Endothelial cell of umbilical vein (primary cell): ENCODE measurements around the gene INKA2. TPM values are rescaled to one million over a fixed set of nuclear protein-coding genes. Genes with fewer than 3 reads are reported as not detected.

Experiments used
- BruUV-seq: library from RNA; stranded (reverse); fragments of 400-500 nt; replicated peaks from 2 replicates; lab custom pipeline; 2021; lab: Mats Ljungman, UMichigan
- CTCF ChIA-PET: fragments of 300-600, 350-600 bp; sonication (Branson Sonifier 250); formaldehyde crosslinking; loops from one replicate; lab custom pipeline; 2021; ENCODE audit warnings: antibody characterized with exemption, inconsistent platforms; lab: Charles Lee
- POLR2A ChIA-PET: fragments of 300-600, 350-600 bp; sonication (Branson Sonifier 250); formaldehyde crosslinking; loops from one replicate; lab custom pipeline; 2021; ENCODE audit warnings: antibody characterized with exemption, inconsistent platforms; lab: Charles Lee
- DNase-seq: peaks from one replicate; pipeline ENCODE4 v3.0.0-alpha.2; 2011; ENCODE audit warnings: low read depth, low spot score
- FAIRE-seq: peaks from 2 replicates; lab custom pipeline; 2011; peaks lifted over from hg19 to GRCh38; lab: Jason Lieb, UNC
- H2AFZ ChIP-seq: 2 replicates; pipeline ENCODE4 v1.6.0; 2012; ENCODE audit warnings: low read depth, low read length, control low read depth, inconsistent platforms
- H3K27ac ChIP-seq: 2 replicates; pipeline ENCODE4 v1.5.1; 2011; ENCODE audit warnings: low read depth, mild to moderate bottlenecking, control low read depth, low read length, moderate library complexity; ENCODE audit not compliant: insufficient read depth
- H3K27me3 ChIP-seq, 2 experiments: 2 replicates each; pipeline versions ENCODE4 v1.6.0 to v1.6.1; 2011; ENCODE audit warnings: low read length in 2 of 2, mixed read lengths in 1 of 2; ENCODE audit not compliant: control insufficient read depth in 2 of 2, insufficient read depth in 2 of 2
- H3K36me3 ChIP-seq, 2 experiments: 2 replicates in 1 of 2; 3 replicates in 1 of 2; pipeline ENCODE4 v1.5.1; 2011; ENCODE audit warnings: low read length in 2 of 2, mild to moderate bottlenecking in 1 of 2, moderate library complexity in 1 of 2; ENCODE audit not compliant: control insufficient read depth in 2 of 2, insufficient read depth in 2 of 2; ENCODE audit errors: extremely low read depth in 1 of 2
- H3K4me1 ChIP-seq: 3 replicates; pipeline ENCODE4 v1.5.1; 2011; ENCODE audit warnings: mild to moderate bottlenecking, low read length; ENCODE audit not compliant: control insufficient read depth, insufficient read depth; ENCODE audit errors: extremely low read depth
- H3K4me2 ChIP-seq: 2 replicates; pipeline ENCODE4 v1.6.1; 2011; ENCODE audit warnings: low read length, control low read depth, mixed read lengths; ENCODE audit not compliant: insufficient read depth
- H3K4me3 ChIP-seq, 3 experiments: fragments of 200-600 bp in 1 of 3; sonication (generic), shearing (Covaris generic) in 1 of 3; replicated peaks in 1 of 3; 2 replicates each; pipeline ENCODE4 v1.5.1; 2011 to 2016; ENCODE audit warnings: control low read depth in 3 of 3, low read length in 3 of 3, mild to moderate bottlenecking in 2 of 3, inconsistent platforms in 1 of 3, low read depth in 1 of 3, moderate library complexity in 1 of 3; ENCODE audit not compliant: insufficient read depth in 1 of 3
- H3K79me2 ChIP-seq: 2 replicates; pipeline ENCODE4 v1.6.0; 2012; ENCODE audit warnings: low read length, inconsistent platforms; ENCODE audit not compliant: control insufficient read depth, insufficient read depth
- H3K9ac ChIP-seq: replicated peaks from 2 replicates; pipeline ENCODE3; 2011; ENCODE audit warnings: low read length, control low read depth; ENCODE audit not compliant: insufficient read depth; ENCODE audit errors: extremely low read depth
- H3K9me1 ChIP-seq: replicated peaks from 3 replicates; pipeline ENCODE4 v1.6.0; 2011; ENCODE audit warnings: mild to moderate bottlenecking, low read length; ENCODE audit not compliant: control insufficient read depth, insufficient read depth; ENCODE audit errors: extremely low read depth
- H3K9me3 ChIP-seq: replicated peaks from 2 replicates; pipeline ENCODE4 v1.5.1; 2012; ENCODE audit warnings: low read length, inconsistent platforms; ENCODE audit not compliant: control insufficient read depth, insufficient read depth
- H4K20me1 ChIP-seq: replicated peaks from 2 replicates; pipeline ENCODE3; 2011; ENCODE audit warnings: mild to moderate bottlenecking, low read length; ENCODE audit not compliant: control insufficient read depth, insufficient read depth; ENCODE audit errors: extremely low read depth
- EZH2 ChIP-seq: IDR thresholded peaks from 2 replicates; pipeline ENCODE4 v1.6.1; 2012; ENCODE audit warnings: borderline replicate concordance, low read depth, mild to moderate bottlenecking, moderate library complexity, low read length, inconsistent platforms; ENCODE audit not compliant: severe bottlenecking
- GATA2 ChIP-seq: IDR thresholded peaks from 2 replicates; pipeline ENCODE4 v1.7.0; 2011; ENCODE audit warnings: low read depth, mild to moderate bottlenecking, moderate library complexity, mixed read lengths, low read length; ENCODE audit not compliant: insufficient read length, insufficient read depth
- MYC ChIP-seq: IDR thresholded peaks from one replicate; pipeline ENCODE4 v1.6.1; 2011; ENCODE audit warnings: mild to moderate bottlenecking, low read depth, low read length
- POLR2A ChIP-seq: IDR thresholded peaks from 2 replicates; pipeline ENCODE4 v1.6.1; 2012; ENCODE audit warnings: low read depth, mild to moderate bottlenecking, control low read depth, low read length
- dilution Hi-C: fragments of 300-500 bp; cut with MboI; formaldehyde crosslinking; loops from one replicate; pipeline ENCODE4 v1.15.0; 2019; ENCODE audit warnings: low sequenced_read_pairs; ENCODE audit not compliant: extremely low pct_ligation_motif_present
- intact Hi-C: fragments of 100-400 bp; cut with micrococcal nuclease; formaldehyde crosslinking; loops from one replicate; pipeline ENCODE4 v1.10.0; 2022
- polyA plus RNA-seq, 4 experiments: library from polyadenylated mRNA; depleted of rRNA in 3 of 4; stranded (reverse) in 3 of 4; unstranded in 1 of 4; fragments of >200 nt; gene quantifications; 2 replicates each; pipeline versions ENCODE4 v1.2.1 to v1.2.3, GENCODE V29; 2011 to 2012; ENCODE audit warnings: missing spikeins in 1 of 4
- small RNA-seq: library from RNA; depleted of rRNA; stranded (forward); fragments of <200 nt; gene quantifications from one replicate; pipeline ENCODE3, GENCODE V24; 2012; ENCODE audit warnings: low replicate concordance, low read depth; ENCODE audit not compliant: insufficient read depth, insufficient read length
- total RNA-seq: library from RNA; stranded (reverse); gene quantifications from 2 replicates; pipeline ENCODE4 v1.2.3, GENCODE V29; 2021
- TF ChIP-seq, protein P1 (sequence below): IDR thresholded peaks from 2 replicates; pipeline ENCODE4 v1.6.1; 2011; ENCODE audit not compliant: insufficient read depth, insufficient read length
- TF ChIP-seq, protein P2 (sequence below), 2 donors: IDR thresholded peaks; 1 replicate in 1 of 2; 2 replicates in 1 of 2; pipeline ENCODE4 v1.5.1; 2011; ENCODE audit warnings: low read length in 2 of 2, mild to moderate bottlenecking in 2 of 2, moderate library complexity in 2 of 2, control low read depth in 1 of 2, inconsistent platforms in 1 of 2, low read depth in 1 of 2; ENCODE audit not compliant: insufficient read depth in 1 of 2; ENCODE audit errors: extremely low read depth in 1 of 2

Gene INKA2
- total and polyA plus RNA-seq, 2 donors (not counting 3 experiments of a cell fraction or from before 2014, with no cell fraction given): 2.4 to 7.8 TPM

DNA sequence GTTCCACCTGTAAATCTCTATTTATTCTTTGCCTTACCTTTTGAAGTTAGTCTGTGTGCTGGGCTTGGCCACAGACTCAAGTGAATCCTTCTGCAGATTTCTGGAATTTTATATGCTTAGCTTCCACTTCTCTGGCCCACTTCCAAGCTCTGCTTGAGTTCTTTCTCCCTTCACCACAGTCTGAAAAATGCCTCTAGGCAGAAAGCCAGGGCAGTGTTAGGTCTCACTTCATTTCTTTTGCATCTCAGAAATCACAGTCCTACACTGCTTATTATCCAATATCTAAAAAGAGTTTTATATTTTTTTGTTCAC is 48.9 kb downstream of the INKA2 start:
- Histone ChIP-seq H3K79me2 (peaks cover 7% of the 10 kb centered on the region), H3K4me1 (no peaks in the 10 kb centered on the region), H3K4me2 (no peak overlapping the region), H4K20me1 (no peaks in the 10 kb centered on the region), H3K9me3 (no peaks in the 10 kb centered on the region), H3K9ac (no peak overlapping the region), H3K27me3 (no peaks in the 10 kb centered on the region), H3K36me3 (peaks cover 0 to 2% of the 10 kb centered on the region in 2 experiments), H3K27ac (no peak overlapping the region), H3K4me3 (no peak overlapping the region), H3K9me1 (no peaks in the 10 kb centered on the region), H2AFZ (no peak overlapping the region)
- ChIA-PET POLR2A (no interaction called here), CTCF (interaction anchor here (0.8 to 3.6 kb wide), 8 partner anchors 13 to 210 kb away, joined by 3 to 18 read pairs (median 3); no protein-coding TSS in a partner anchor)
- dilution Hi-C loops (no loop called here), intact Hi-C loops (no loop called here)
- TF ChIP-seq GATA2 (no peak), POLR2A (no peak), EZH2 (no peak), MYC (no peak)
- TF ChIP-seq, protein P1, sequence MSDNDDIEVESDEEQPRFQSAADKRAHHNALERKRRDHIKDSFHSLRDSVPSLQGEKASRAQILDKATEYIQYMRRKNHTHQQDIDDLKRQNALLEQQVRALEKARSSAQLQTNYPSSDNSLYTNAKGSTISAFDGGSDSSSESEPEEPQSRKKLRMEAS: no peak
- TF ChIP-seq, protein P2, sequence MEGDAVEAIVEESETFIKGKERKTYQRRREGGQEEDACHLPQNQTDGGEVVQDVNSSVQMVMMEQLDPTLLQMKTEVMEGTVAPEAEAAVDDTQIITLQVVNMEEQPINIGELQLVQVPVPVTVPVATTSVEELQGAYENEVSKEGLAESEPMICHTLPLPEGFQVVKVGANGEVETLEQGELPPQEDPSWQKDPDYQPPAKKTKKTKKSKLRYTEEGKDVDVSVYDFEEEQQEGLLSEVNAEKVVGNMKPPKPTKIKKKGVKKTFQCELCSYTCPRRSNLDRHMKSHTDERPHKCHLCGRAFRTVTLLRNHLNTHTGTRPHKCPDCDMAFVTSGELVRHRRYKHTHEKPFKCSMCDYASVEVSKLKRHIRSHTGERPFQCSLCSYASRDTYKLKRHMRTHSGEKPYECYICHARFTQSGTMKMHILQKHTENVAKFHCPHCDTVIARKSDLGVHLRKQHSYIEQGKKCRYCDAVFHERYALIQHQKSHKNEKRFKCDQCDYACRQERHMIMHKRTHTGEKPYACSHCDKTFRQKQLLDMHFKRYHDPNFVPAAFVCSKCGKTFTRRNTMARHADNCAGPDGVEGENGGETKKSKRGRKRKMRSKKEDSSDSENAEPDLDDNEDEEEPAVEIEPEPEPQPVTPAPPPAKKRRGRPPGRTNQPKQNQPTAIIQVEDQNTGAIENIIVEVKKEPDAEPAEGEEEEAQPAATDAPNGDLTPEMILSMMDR (IDR thresholded peaks at IDR 0.05; ENCODE audit: extremely low read depth in 1 of 2, insufficient read depth in 1 of 2, low read depth in 1 of 2, low read length in 2 of 2): no peak
- FAIRE-seq: no peak
- BruUV-seq: no TSS peak
- DNase-seq: peak; percentile 75

Small RNAs within 50 kb of the gene (small RNA-seq; reads per million reads assigned to genes)
- gene INKA2: not detected

Other genes starting within 250 kb of the INKA2 start
- gene ADORA3, start 235.8 kb downstream of the INKA2 start, total RNA-seq: 0.31 TPM in 1 of 2 replicates, not detected in the other
- gene ADORA3, start 235.8 kb downstream of the INKA2 start, polyA plus RNA-seq: 0.03 TPM in 1 of 2 replicates, not detected in the other
- gene TMIGD3, start 235.8 kb downstream of the INKA2 start, total RNA-seq: 0.49 TPM in 1 of 2 replicates, not detected in the other
- gene TMIGD3, start 235.8 kb downstream of the INKA2 start, polyA plus RNA-seq: 0.07 and 0.24 TPM in 2 replicates
- gene RAP1A, start 119.6 kb downstream of the INKA2 start, total RNA-seq: 56.4 and 57.1 TPM in 2 replicates
- 14.4 and 17.8 TPM in 2 replicates for gene RAP1A, start 119.6 kb downstream of the INKA2 start, polyA plus RNA-seq
- gene DDX20, start 16.5 kb upstream of the INKA2 start, total RNA-seq: 14.5 and 15.9 TPM in 2 replicates
- gene DDX20, start 16.5 kb upstream of the INKA2 start, polyA plus RNA-seq: 3.3 and 4.1 TPM in 2 replicates